ENCODE measurements around the gene FAM170B. TPM values are rescaled to one million over a fixed set of nuclear protein-coding genes. Genes with fewer than 3 reads are reported as not detected.

The FAM170B gene
- total and polyA plus RNA-seq, 3 donors from 2014 or later: 1.2 to 11.7 (median 10.5) TPM

DNA sequence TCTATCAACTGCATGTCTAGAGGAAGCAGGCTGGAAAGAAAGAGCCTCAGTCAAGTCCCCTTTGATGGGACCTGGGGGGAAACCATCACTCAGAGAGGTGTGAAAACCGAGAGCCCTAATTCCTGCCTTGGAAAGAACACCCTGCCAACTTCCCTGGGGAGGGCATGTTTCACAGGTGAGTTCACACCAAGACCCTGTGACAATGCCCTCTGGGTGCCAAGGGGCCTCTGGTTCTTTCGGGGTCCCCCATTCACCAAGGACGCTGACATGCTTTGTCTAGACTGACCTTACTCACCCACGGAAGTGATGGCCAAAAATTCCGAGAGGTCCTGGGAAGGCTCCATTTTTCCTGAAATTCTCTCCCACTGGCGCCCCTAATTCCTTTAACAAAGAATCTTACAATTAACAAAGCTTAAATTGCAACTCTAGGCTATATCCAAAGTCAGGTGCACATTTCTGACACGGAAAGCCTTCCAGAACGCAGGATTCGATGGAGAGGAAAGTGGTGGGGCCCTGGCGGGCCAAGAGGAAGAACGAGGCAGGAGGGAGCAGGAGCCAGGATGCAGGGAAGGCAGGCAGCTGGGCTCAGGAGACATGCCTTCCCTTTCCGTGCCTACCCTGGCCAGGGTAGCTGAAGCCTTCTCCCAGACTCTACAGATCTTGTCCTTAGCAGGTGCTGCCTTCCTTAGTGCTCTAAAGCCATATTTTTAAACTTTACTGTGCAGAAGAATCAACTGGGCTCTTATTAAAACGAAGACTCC lies 42.2 kb downstream of the FAM170B start:
- DNase-seq: no peak
- H3K27me3 ChIP-seq: no peaks in the 10 kb centered on the region
- 76 to 90% methylated on average over 13 of the region's 13 CpGs for WGBS, 2 donors
- H3K27ac ChIP-seq: no peak overlapping the region
- intact Hi-C loops (cut with DNase I; ENCODE audit: low total_unique reads): no loop called here
- no peak for TF ChIP-seq POLR2A (IDR thresholded peaks at IDR 0.05)
- TF ChIP-seq, protein P1, sequence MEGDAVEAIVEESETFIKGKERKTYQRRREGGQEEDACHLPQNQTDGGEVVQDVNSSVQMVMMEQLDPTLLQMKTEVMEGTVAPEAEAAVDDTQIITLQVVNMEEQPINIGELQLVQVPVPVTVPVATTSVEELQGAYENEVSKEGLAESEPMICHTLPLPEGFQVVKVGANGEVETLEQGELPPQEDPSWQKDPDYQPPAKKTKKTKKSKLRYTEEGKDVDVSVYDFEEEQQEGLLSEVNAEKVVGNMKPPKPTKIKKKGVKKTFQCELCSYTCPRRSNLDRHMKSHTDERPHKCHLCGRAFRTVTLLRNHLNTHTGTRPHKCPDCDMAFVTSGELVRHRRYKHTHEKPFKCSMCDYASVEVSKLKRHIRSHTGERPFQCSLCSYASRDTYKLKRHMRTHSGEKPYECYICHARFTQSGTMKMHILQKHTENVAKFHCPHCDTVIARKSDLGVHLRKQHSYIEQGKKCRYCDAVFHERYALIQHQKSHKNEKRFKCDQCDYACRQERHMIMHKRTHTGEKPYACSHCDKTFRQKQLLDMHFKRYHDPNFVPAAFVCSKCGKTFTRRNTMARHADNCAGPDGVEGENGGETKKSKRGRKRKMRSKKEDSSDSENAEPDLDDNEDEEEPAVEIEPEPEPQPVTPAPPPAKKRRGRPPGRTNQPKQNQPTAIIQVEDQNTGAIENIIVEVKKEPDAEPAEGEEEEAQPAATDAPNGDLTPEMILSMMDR (IDR thresholded peaks at IDR 0.05): no peak
- H3K4me1 ChIP-seq: peaks cover 19% of the 10 kb centered on the region
- no peaks in the 10 kb centered on the region for H3K9me3 ChIP-seq
- H3K36me3 ChIP-seq (ENCODE audit: low read depth, missing control alignments): no peaks in the 10 kb centered on the region
- H3K4me3 ChIP-seq: no peak overlapping the region

DNA sequence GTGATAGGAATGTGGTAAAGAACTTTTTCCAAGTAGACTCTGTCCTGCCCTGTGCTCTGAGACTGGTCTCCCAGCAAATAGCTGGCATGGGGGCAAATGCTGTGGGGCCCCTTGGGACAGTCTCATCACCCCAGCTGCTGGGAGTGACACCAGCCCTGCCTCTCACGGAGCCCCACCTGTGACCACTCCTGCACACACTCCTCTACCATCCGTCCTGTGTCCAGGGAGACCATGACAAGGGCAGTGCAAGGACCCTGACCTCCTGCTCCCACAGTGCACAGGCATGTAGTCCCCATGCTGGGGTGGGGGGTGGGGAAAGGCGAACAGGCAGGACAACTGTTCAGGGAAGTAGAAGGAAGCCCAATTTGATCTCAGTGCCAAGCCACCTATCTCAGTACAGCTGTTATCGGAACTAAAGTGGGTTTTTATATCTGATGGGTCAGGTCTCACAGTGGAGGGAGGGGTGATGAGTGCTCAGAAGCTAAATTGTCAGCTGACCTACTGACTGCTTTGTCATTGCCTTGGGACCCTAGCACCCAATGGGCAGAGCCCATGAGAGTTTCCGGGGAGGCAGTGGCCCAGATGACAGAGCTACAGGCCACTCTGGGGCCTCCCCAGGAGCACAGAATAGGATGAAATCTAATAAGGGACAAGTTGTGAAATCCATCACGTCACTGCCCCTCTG lies 43.0 kb downstream of the FAM170B start:
- H3K4me1 ChIP-seq: peaks cover 19% of the 10 kb centered on the region
- no peak for DNase-seq
- no peak overlapping the region for H3K4me3 ChIP-seq
- 89 to 96% methylated on average over 4 to 6 of the region's 6 CpGs for WGBS, 2 donors
- H3K9me3 ChIP-seq: no peaks in the 10 kb centered on the region
- intact Hi-C loops (cut with DNase I; ENCODE audit: low total_unique reads): no loop called here
- H3K27me3 ChIP-seq: no peaks in the 10 kb centered on the region
- H3K36me3 ChIP-seq (ENCODE audit: low read depth, missing control alignments): no peaks in the 10 kb centered on the region
- no peak for TF ChIP-seq POLR2A (IDR thresholded peaks at IDR 0.05)
- TF ChIP-seq, protein P1 (IDR thresholded peaks at IDR 0.05): no peak
- no peak overlapping the region for H3K27ac ChIP-seq

DNA sequence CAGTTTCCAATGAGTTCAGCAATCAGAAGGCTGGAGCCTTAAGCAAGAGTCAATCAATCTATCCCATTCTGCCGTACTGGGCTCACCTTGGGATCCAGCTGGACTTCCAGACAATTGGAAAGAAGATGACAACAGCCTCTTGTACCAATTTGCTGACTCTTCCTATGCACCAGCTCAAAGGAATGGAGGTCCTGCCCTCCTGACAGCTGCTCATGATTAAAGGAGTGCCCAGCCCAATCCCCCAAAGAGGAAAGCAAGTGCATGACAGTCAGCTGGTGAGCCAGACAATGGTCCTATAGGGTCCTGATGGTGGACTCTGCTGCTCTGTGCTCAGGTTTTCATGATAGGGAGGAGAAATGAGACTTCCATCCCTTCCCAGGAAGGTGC lies 43.6 kb downstream of the FAM170B start:
- intact Hi-C loops (cut with DNase I; ENCODE audit: low total_unique reads): no loop called here
- no peaks in the 10 kb centered on the region for H3K36me3 ChIP-seq (ENCODE audit: low read depth, missing control alignments)
- no peak for TF ChIP-seq POLR2A (IDR thresholded peaks at IDR 0.05)
- TF ChIP-seq, protein P1 (IDR thresholded peaks at IDR 0.05): no peak
- H3K4me1 ChIP-seq: peaks cover 19% of the 10 kb centered on the region
- no peaks in the 10 kb centered on the region for H3K9me3 ChIP-seq
- H3K27me3 ChIP-seq: no peaks in the 10 kb centered on the region
- H3K4me3 ChIP-seq: no peak overlapping the region
- WGBS, 2 donors: 42 to 69% methylated on average over 1 of the region's 1 CpG
- H3K27ac ChIP-seq: no peak overlapping the region
- DNase-seq: no peak

DNA sequence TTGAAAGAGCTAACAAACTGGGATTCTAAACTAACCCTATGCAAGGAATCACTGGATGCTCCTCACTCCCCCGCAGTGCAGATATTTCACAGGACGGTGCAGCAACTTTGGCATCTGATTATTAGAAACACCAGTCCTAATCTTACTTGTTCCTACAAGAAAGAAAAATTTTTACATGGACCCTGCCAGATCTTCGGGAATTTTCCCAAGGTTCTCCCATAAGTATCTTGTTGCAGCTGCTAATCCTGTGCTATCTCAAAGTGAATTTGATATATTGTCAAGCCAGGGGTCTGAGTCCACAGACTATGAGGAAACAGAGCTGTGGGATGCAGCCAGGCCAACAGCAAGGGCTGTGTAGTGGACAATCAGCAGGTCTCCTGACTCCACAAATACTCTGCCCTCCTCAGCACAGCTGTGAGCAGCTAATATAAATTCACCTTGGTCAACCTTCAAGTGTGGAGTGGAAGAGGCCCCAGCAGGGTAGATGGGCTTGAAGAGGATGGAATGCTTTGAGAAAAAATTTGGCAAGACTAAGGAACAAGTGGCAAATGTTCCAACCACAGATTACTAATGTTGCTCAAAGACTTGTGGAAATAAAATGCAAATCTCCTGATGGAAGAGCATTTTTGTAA lies 44.1 kb downstream of the FAM170B start:
- H3K9me3 ChIP-seq: no peaks in the 10 kb centered on the region
- no peak for TF ChIP-seq POLR2A (IDR thresholded peaks at IDR 0.05)
- TF ChIP-seq, protein P1 (IDR thresholded peaks at IDR 0.05): no peak
- H3K4me3 ChIP-seq: no peak overlapping the region
- 33 to 45% methylated on average over 3 of the region's 3 CpGs for WGBS, 2 donors
- DNase-seq: no peak
- intact Hi-C loops (cut with DNase I; ENCODE audit: low total_unique reads): no loop called here
- H3K36me3 ChIP-seq (ENCODE audit: low read depth, missing control alignments): no peaks in the 10 kb centered on the region
- H3K27me3 ChIP-seq: no peaks in the 10 kb centered on the region
- peaks cover 19% of the 10 kb centered on the region for H3K4me1 ChIP-seq
- peak overlapping the region in 1 of 2 donors; percentile 25 for H3K27ac ChIP-seq

Measured in testis (tissue), 3 donors.